CD4-positive, alpha-beta T cell (primary cell): Measurements from ENCODE around the gene LLGL2. TPM values are rescaled to one million over a fixed set of nuclear protein-coding genes. Genes with fewer than 3 reads are reported as not detected.
A peak's percentile ranks its signal among the peaks of the same experiment; 100 is the strongest.

ENCODE experiments used
- ATAC-seq: fragments of 200-7000 bp; cut with Tn5 transposase; one replicate; pipeline ENCODE4 v1.10.0; 2022; ENCODE audit warnings: mild to moderate bottlenecking; ENCODE audit not compliant: poor library complexity
- CTCF ChIA-PET: fragments of 350-600 bp; sonication (Branson Sonifier 250); formaldehyde crosslinking; loops from one replicate; lab custom pipeline; 2021; ENCODE audit warnings: antibody characterized with exemption, inconsistent platforms; lab: Charles Lee
- POLR2A ChIA-PET: fragments of 350-600 bp; sonication (Branson Sonifier 250); formaldehyde crosslinking; loops from one replicate; lab custom pipeline; 2021; ENCODE audit warnings: antibody characterized with exemption, inconsistent platforms; lab: Charles Lee
- DNase-seq, 14 experiments: peaks; one replicate each; pipeline ENCODE4 v3.0.0-alpha.2; 2013 to 2020; ENCODE audit warnings: mixed read lengths in 2 of 14
- H3K27ac ChIP-seq, 2 donors: one replicate each; pipeline versions ENCODE4 v1.5.1 to v1.7.0; 2013; ENCODE audit warnings: low read length in 2 of 2, low read depth in 1 of 2, mild to moderate bottlenecking in 1 of 2
- H3K27me3 ChIP-seq, 2 experiments: 1 replicate in 1 of 2; 2 replicates in 1 of 2; pipeline versions ENCODE4 v1.6.1 to v1.7.0; 2013; ENCODE audit warnings: low read length in 2 of 2, control low read depth in 1 of 2, mild to moderate bottlenecking in 1 of 2, moderate library complexity in 1 of 2; ENCODE audit not compliant: insufficient read depth in 2 of 2, control insufficient read depth in 1 of 2
- H3K36me3 ChIP-seq: one replicate; pipeline ENCODE4 v1.6.1; 2013; ENCODE audit warnings: low read length, control low read depth; ENCODE audit not compliant: insufficient read depth
- H3K4me1 ChIP-seq: one replicate; pipeline ENCODE4 v1.6.1; 2013; ENCODE audit warnings: low read length, control low read depth; ENCODE audit not compliant: insufficient read depth
- H3K4me3 ChIP-seq: one replicate; pipeline ENCODE4 v1.5.1; 2013; ENCODE audit warnings: mild to moderate bottlenecking, low read length, moderate library complexity
- H3K9me3 ChIP-seq, 2 experiments: 1 replicate in 1 of 2; 2 replicates in 1 of 2; pipeline versions ENCODE4 v1.6.1 to v1.7.0; 2013; ENCODE audit warnings: low read length in 2 of 2, mild to moderate bottlenecking in 2 of 2, control low read depth in 1 of 2, moderate library complexity in 1 of 2; ENCODE audit not compliant: control insufficient read depth in 1 of 2, insufficient read depth in 1 of 2
- H3K27ac Mint-ChIP-seq: one replicate; pipeline ENCODE4 v1.8.0; 2020; ENCODE audit warnings: mixed read lengths
- H3K27me3 Mint-ChIP-seq: one replicate; pipeline ENCODE4 v1.8.0; 2021; ENCODE audit warnings: mixed read lengths
- H3K36me3 Mint-ChIP-seq: one replicate; pipeline ENCODE4 v1.8.0; 2021; ENCODE audit warnings: low read depth, mixed read lengths
- H3K4me1 Mint-ChIP-seq: one replicate; pipeline ENCODE4 v1.8.0; 2021; ENCODE audit warnings: low read depth, mixed read lengths
- H3K4me3 Mint-ChIP-seq: one replicate; pipeline ENCODE4 v1.8.0; 2020; ENCODE audit warnings: mild to moderate bottlenecking, mixed read lengths
- H3K9me3 Mint-ChIP-seq: one replicate; pipeline ENCODE4 v1.8.0; 2020; ENCODE audit warnings: mixed read lengths
- CTCF ChIP-seq: fragments of 200-600 bp; IDR thresholded peaks from one replicate; pipeline ENCODE4 v1.8.0; 2022; ENCODE audit warnings: antibody characterized with exemption, mild to moderate bottlenecking
- intact Hi-C, 2 experiments: fragments of 100-400 bp; cut with DNase I in 1 of 2; cut with micrococcal nuclease in 1 of 2; formaldehyde crosslinking; loops; one replicate each; pipeline versions ENCODE4 v1.15.1 to v1.9.0; 2023 to 2025; cut with DNase I, micrococcal nuclease
- total RNA-seq, 174 experiments: library from RNA in 2 of 174; stranded (reverse) in 2 of 174; gene quantifications; one replicate each; pipeline ENCODE4 v1.2.3 and lab custom pipeline; 2021 to 2026

Gene LLGL2
- total RNA-seq, 2 experiments from 2014 or later, result 31.2 to 34.2 TPM

- Histone ChIP-seq H3K4me1 (peaks cover 30% of the 10 kb centered on the region), H3K36me3 (peaks cover 17% of the 10 kb centered on the region), H3K27ac (no peak overlapping the region), H3K4me3 (no peak overlapping the region), H3K27me3 (no peaks in the 10 kb centered on the region), H3K9me3 (no peaks in the 10 kb centered on the region)
- peaks cover 26% of the 10 kb centered on the region for H3K4me1 Mint-ChIP-seq
- no peak for TF ChIP-seq CTCF
- no peak overlapping the region for H3K4me3 Mint-ChIP-seq
- DNase-seq, result peak in 1 of 14 experiments; percentile 7
- H3K27ac Mint-ChIP-seq, result no peak overlapping the region
- ATAC-seq, result no peak
- POLR2A ChIA-PET, result interaction anchor here (3.1 kb wide), 1 partner anchor 31 kb away, joined by 23 read pairs; the partner anchor contains the start of gene TSEN54
- H3K36me3 Mint-ChIP-seq, result peaks cover 27% of the 10 kb centered on the region
- no peaks in the 10 kb centered on the region for H3K9me3 Mint-ChIP-seq
- CTCF ChIA-PET, result no interaction called here
- H3K27me3 Mint-ChIP-seq, result no peaks in the 10 kb centered on the region
- intact Hi-C loops, result no loop called here
Measured at GRCh38 chr17:75485688-75486087, 39.8 kb upstream of the LLGL2 start.

GRCh38 chr17:75486151-75486550, 39.3 kb upstream of the LLGL2 start:
- H3K36me3 ChIP-seq, result peaks cover 19% of the 10 kb centered on the region
- H3K27me3 Mint-ChIP-seq, result no peaks in the 10 kb centered on the region
- H3K4me3 Mint-ChIP-seq, result peak overlapping the region; percentile 58
- H3K9me3 Mint-ChIP-seq, result no peaks in the 10 kb centered on the region
- no peak overlapping the region for H3K27ac ChIP-seq
- DNase-seq (peak in 1 of 14 experiments; percentile 9), ATAC-seq (no peak)
- peaks cover 26% of the 10 kb centered on the region for H3K4me1 Mint-ChIP-seq
- H3K27me3 ChIP-seq, result no peaks in the 10 kb centered on the region
- peak overlapping the region; percentile 95 for H3K27ac Mint-ChIP-seq
- intact Hi-C loops, result no loop called here
- POLR2A ChIA-PET, result interaction anchor here (3.1 kb wide), 1 partner anchor 30 kb away, joined by 23 read pairs; the partner anchor contains the start of gene TSEN54
- CTCF ChIA-PET, result no interaction called here
- no peak for TF ChIP-seq CTCF
- H3K4me3 ChIP-seq, result no peak overlapping the region
- H3K36me3 Mint-ChIP-seq, result peaks cover 30% of the 10 kb centered on the region
- no peaks in the 10 kb centered on the region for H3K9me3 ChIP-seq
- peaks cover 30% of the 10 kb centered on the region for H3K4me1 ChIP-seq

- Mint-ChIP-seq H3K4me3 (peak overlapping the region; percentile 76), H3K27me3 (no peaks in the 10 kb centered on the region), H3K36me3 (peaks cover 37% of the 10 kb centered on the region), H3K9me3 (no peaks in the 10 kb centered on the region), H3K4me1 (peaks cover 26% of the 10 kb centered on the region), H3K27ac (peak overlapping the region; percentile 95)
- ChIA-PET CTCF (no interaction called here), POLR2A (interaction anchor here (0.6 to 3.1 kb wide), 7 partner anchors 12 to 293 kb away, joined by 3 to 32 read pairs (median 4); partner anchors contain the start of genes LLGL2, SLC25A19, TMEM94 and TSEN54)
- peaks cover 23% of the 10 kb centered on the region for H3K36me3 ChIP-seq
- H3K4me3 ChIP-seq, result peak overlapping the region; percentile 20
- H3K27ac ChIP-seq, result peak overlapping the region; percentile 55 to 65
- no peaks in the 10 kb centered on the region for H3K9me3 ChIP-seq
- TF ChIP-seq CTCF, result no peak
- ATAC-seq, result no peak
- no peaks in the 10 kb centered on the region for H3K27me3 ChIP-seq
- intact Hi-C loops, result no loop called here
- DNase-seq, result no peak
- peaks cover 30% of the 10 kb centered on the region for H3K4me1 ChIP-seq
Measured at GRCh38 chr17:75486951-75487350, 38.5 kb upstream of the LLGL2 start.
